HG03565 (cell line): ENCODE data around the gene ARIH2.

ENCODE experiments used
- ATAC-seq: cut with Tn5 transposase; IDR thresholded peaks from one replicate; pipeline ENCODE4 v1.9.1; 2021; ENCODE audit warnings: mild to moderate bottlenecking, moderate library complexity; ENCODE audit not compliant: unreplicated experiment

The ARIH2 gene

DNA sequence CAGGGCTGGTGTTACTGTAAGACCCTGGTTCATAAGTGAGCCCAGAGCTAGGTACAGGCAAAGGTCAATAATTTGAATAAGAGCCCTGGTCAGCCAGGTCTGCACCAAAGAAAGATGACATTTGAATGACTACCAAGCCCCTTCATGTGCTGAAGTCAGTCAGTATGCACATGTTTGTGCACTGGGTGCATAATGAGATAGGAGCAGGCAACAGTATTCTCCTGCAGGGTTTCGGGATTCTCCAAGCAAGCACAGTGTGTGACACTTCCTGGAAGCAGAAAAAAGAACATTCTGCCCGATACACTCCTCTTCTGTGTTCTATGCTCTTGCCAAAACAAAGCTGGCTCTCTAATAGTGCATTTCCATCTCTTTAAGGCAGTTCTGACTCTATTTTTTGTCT, 116.0 kb downstream of the ARIH2 start:
- no peak for ATAC-seq

DNA sequence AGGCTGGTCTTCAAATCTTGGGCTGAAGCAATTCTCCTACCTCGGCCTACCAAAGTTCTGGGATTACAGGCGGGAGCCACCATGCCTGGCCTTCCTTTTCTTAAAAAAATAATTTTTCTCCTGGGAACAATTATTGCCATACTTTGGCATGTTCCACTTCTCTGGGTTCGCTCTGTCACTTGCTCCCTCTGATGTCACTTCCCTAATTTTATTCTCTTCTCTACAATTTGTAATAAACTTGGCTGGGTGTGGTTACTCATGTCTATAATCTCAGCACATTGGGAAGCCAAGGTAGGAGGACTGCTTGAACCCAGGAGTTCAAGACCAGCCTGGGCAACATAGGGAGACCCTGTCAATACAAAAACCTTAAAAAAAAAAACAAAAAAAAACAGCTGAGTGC, 116.6 kb downstream of the ARIH2 start:
- no peak for ATAC-seq
